ENCODE measurements around the gene ZNRF3.

- TF ChIP-seq TAF1 (IDR thresholded peaks at IDR 0.05; ENCODE audit: low read depth), result no peak
- TF ChIP-seq CTCF (IDR thresholded peaks at IDR 0.05; ENCODE audit: poor library complexity, severe bottlenecking), result no peak
- no peak for TF ChIP-seq EP300 (conservative IDR thresholded peaks at IDR 0.05; ENCODE audit: poor library complexity, severe bottlenecking)
- TF ChIP-seq EZH2 (IDR thresholded peaks at IDR 0.05; ENCODE audit: borderline replicate concordance, insufficient read depth, low read length, poor library complexity, severe bottlenecking), result no peak
- no peak for TF ChIP-seq RAD21 (conservative IDR thresholded peaks at IDR 0.05)
- TF ChIP-seq POLR2AphosphoS5 (IDR thresholded peaks at IDR 0.05), result no peak
- no peak for TF ChIP-seq SMC3 (conservative IDR thresholded peaks at IDR 0.05; ENCODE audit: poor library complexity)
- TF ChIP-seq REST (IDR thresholded peaks at IDR 0.05; ENCODE audit: borderline replicate concordance), result no peak
- TF ChIP-seq MXI1 (conservative IDR thresholded peaks at IDR 0.05; ENCODE audit: poor library complexity, severe bottlenecking), result no peak
These were observed 22.0 kb downstream of the ZNRF3 start for GRCh38 chr22:28905256-28905832.
